Measurements from ENCODE around the gene PDHA1.

Gene PDHA1

DNA sequence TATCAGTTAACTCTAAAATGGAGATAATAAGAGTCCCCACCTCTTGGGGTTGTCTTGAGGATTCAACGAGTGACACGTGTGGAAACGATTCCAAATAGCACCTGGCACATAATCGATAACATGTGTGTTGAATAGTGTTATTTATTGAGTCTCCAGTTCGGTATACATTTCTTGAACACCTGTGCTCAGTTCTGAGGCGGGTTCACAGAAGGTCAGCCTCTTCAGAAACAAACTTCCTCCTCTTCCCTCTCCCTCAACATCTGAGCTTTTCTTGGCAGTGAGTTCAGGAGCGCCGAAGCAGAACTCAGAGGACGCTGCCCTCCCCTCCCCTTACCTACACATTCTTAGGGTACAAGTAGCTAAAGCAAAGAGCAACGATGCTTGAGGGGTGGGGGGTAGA lies 934 bp downstream of the PDHA1 start:
- FAIRE-seq (peak; percentile 59), DNase-seq (ENCODE audit: insufficient read length, low spot score) (no peak)
- TF ChIP-seq TAF1 (IDR thresholded peaks at IDR 0.05; ENCODE audit: low read depth, low read length) (no peak), POU2F2 (IDR thresholded peaks at IDR 0.05; ENCODE audit: low read depth, low read length) (no peak), POLR2AphosphoS5 (IDR thresholded peaks at IDR 0.05; ENCODE audit: low read depth, low read length) (no peak), POLR2A (IDR thresholded peaks at IDR 0.05; ENCODE audit: low read depth, low read length) (no peak), SPI1 (IDR thresholded peaks at IDR 0.05; ENCODE audit: low read depth, low read length) (no peak), PAX5 (IDR thresholded peaks at IDR 0.05; ENCODE audit: insufficient read depth, low read length, severe bottlenecking) (no peak)

DNA sequence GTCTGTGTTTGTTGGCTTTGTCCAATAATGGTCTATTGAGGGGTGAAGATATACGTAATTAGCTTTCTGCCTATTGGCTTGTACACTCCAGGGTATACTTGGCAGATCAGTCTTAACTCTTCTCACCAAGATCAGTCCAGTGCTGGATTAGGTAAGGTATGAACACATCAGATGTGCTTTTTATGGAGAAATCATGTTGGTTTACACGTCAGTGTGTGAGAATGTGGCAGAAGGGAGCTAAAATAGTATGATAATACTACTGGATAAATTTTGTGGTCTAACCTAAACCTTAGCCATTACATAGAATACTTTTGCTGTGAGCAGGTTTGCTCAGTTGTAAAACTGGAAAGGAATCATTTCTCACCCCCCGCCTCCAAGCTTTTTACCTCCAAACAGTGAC lies 4.2 kb downstream of the PDHA1 start:
- DNase-seq (ENCODE audit: insufficient read length, low spot score) (no peak), FAIRE-seq (peak; percentile 51)
- TF ChIP-seq PAX5 (IDR thresholded peaks at IDR 0.05; ENCODE audit: insufficient read depth, low read length, severe bottlenecking), result no peak
- TF ChIP-seq POU2F2 (IDR thresholded peaks at IDR 0.05; ENCODE audit: low read depth, low read length), result no peak
- TF ChIP-seq POLR2AphosphoS5 (IDR thresholded peaks at IDR 0.05; ENCODE audit: low read depth, low read length), result no peak
- TF ChIP-seq SPI1 (IDR thresholded peaks at IDR 0.05; ENCODE audit: low read depth, low read length), result no peak
- TF ChIP-seq TAF1 (IDR thresholded peaks at IDR 0.05; ENCODE audit: low read depth, low read length), result no peak

- DNase-seq (ENCODE audit: insufficient read length, low spot score) (no peak), FAIRE-seq (no peak)
Observed at GRCh38 chrX:19349264-19349663, 5.5 kb downstream of the PDHA1 start.

DNA sequence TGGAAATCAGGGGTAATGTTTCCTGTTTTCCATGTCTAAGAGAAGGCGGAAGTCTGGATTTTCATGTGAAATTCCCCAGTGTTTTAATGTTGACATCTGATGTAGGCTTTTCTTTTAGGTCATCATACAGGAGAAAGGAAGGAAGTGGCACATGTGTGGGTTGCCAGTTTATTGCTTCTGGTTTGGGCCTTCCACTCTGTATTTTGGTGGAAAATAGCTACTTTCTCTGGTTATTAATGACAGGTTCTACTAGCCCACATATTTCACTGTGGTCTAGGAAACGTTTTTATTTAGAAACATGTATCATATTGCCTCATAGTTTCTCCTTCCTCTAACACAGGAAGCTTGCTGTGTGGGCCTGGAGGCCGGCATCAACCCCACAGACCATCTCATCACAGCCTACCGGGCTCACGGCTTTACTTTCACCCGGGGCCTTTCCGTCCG lies 7.2 kb downstream of the PDHA1 start:
- TF ChIP-seq POLR2A (IDR thresholded peaks at IDR 0.05; ENCODE audit: low read depth, low read length), result no peak
- no peak for TF ChIP-seq PAX5 (IDR thresholded peaks at IDR 0.05; ENCODE audit: insufficient read depth, low read length, severe bottlenecking)
- TF ChIP-seq POLR2AphosphoS5 (IDR thresholded peaks at IDR 0.05; ENCODE audit: low read depth, low read length), result no peak
- peak; percentile 56 for TF ChIP-seq SPI1 (IDR thresholded peaks at IDR 0.05; ENCODE audit: low read depth, low read length)
- no peak for DNase-seq (ENCODE audit: insufficient read length, low spot score)
- FAIRE-seq, result peak; percentile 87

More at GRCh38 chrX:19349264-19349663, 5.5 kb downstream of the PDHA1 start:
- TF ChIP-seq PAX5 (IDR thresholded peaks at IDR 0.05; ENCODE audit: insufficient read depth, low read length, severe bottlenecking) (no peak), POLR2A (IDR thresholded peaks at IDR 0.05; ENCODE audit: low read depth, low read length) (no peak), SPI1 (IDR thresholded peaks at IDR 0.05; ENCODE audit: low read depth, low read length) (no peak), POU2F2 (IDR thresholded peaks at IDR 0.05; ENCODE audit: low read depth, low read length) (no peak), POLR2AphosphoS5 (IDR thresholded peaks at IDR 0.05; ENCODE audit: low read depth, low read length) (no peak), TAF1 (IDR thresholded peaks at IDR 0.05; ENCODE audit: low read depth, low read length) (no peak)

DNA sequence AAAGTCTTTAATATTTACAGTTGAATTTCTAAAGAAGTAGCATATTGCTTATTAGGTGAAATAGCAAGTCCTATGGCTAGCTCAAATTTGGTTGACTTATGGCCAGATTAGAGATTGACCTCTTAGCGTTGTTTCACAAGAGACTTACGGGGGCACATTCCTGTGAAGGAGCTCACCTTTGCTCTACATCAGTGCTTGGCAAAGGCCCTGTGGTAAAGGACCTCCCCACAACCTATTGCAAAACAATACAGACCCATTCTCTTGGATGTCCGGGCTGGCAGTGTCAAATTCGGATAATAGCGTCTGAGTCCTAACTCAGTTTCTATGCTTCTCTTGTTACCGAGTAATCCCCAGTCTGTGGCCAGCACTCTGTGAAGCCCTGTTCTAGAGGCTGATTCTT lies 10.9 kb downstream of the PDHA1 start:
- no peak for FAIRE-seq
- TF ChIP-seq POU2F2 (IDR thresholded peaks at IDR 0.05; ENCODE audit: low read depth, low read length) (no peak), PAX5 (IDR thresholded peaks at IDR 0.05; ENCODE audit: insufficient read depth, low read length, severe bottlenecking) (no peak), SPI1 (IDR thresholded peaks at IDR 0.05; ENCODE audit: low read depth, low read length) (no peak), POLR2A (IDR thresholded peaks at IDR 0.05; ENCODE audit: low read depth, low read length) (no peak), POLR2AphosphoS5 (IDR thresholded peaks at IDR 0.05; ENCODE audit: low read depth, low read length) (no peak), TAF1 (IDR thresholded peaks at IDR 0.05; ENCODE audit: low read depth, low read length) (no peak)

GRCh38 chrX:19358521-19358920 lies 14.8 kb downstream of the PDHA1 start:
- TF ChIP-seq SPI1 (IDR thresholded peaks at IDR 0.05; ENCODE audit: low read depth, low read length) (no peak), POLR2A (IDR thresholded peaks at IDR 0.05; ENCODE audit: low read depth, low read length) (no peak), TAF1 (IDR thresholded peaks at IDR 0.05; ENCODE audit: low read depth, low read length) (no peak), PAX5 (IDR thresholded peaks at IDR 0.05; ENCODE audit: insufficient read depth, low read length, severe bottlenecking) (no peak), POLR2AphosphoS5 (IDR thresholded peaks at IDR 0.05; ENCODE audit: low read depth, low read length) (no peak), POU2F2 (IDR thresholded peaks at IDR 0.05; ENCODE audit: low read depth, low read length) (no peak)
- FAIRE-seq, result peak; percentile 5
- DNase-seq (ENCODE audit: insufficient read length, low spot score), result no peak

More for the DNA sequence above, 10.9 kb downstream of the PDHA1 start:
- DNase-seq (ENCODE audit: insufficient read length, low spot score), result no peak

DNA sequence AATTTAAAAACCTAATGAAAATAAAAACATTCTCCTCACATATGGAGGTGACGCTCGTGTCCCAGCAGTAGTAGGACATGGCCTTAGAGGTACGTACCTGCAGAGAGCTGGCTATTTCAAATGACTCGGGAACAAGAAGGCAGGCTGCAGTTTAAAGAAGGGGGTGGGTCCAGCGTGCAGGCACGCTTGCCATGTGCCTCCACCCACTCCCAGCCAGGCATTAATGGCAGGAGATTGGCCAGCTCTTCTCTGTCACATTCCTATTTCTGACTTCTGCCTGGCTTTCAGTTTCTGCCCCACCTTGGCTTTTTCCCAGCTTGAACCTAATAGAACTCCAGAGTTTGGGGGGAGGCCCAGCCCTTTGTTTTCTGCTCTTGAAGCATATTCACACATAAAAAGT lies 17.2 kb downstream of the PDHA1 start:
- TF ChIP-seq SPI1 (IDR thresholded peaks at IDR 0.05; ENCODE audit: low read depth, low read length) (no peak), POLR2A (IDR thresholded peaks at IDR 0.05; ENCODE audit: low read depth, low read length) (no peak), PAX5 (IDR thresholded peaks at IDR 0.05; ENCODE audit: insufficient read depth, low read length, severe bottlenecking) (no peak), POLR2AphosphoS5 (IDR thresholded peaks at IDR 0.05; ENCODE audit: low read depth, low read length) (no peak), TAF1 (IDR thresholded peaks at IDR 0.05; ENCODE audit: low read depth, low read length) (no peak), POU2F2 (IDR thresholded peaks at IDR 0.05; ENCODE audit: low read depth, low read length) (no peak)
- DNase-seq (ENCODE audit: insufficient read length, low spot score), result no peak
- FAIRE-seq, result no peak

DNA sequence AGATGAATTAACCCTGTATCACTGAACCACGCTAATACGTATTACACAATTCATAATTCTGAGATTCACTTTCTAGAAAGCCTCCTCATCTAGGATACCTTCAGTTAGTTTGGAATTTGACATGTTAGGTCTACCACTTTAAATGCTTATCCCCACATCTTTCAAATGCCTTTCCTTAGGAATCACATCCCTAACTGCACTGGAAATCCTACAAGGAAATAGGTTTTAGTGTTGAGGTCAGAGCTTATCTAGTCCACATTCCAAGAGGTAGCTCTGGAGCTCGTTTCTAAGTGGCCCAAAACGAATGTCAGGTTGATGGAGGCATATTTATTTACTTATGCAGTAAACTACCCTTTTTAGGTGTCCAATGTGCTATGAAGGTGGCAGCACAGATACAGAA lies 18.0 kb downstream of the PDHA1 start:
- TF ChIP-seq PAX5 (IDR thresholded peaks at IDR 0.05; ENCODE audit: insufficient read depth, low read length, severe bottlenecking) (no peak), POLR2A (IDR thresholded peaks at IDR 0.05; ENCODE audit: low read depth, low read length) (no peak)
- FAIRE-seq (no peak), DNase-seq (ENCODE audit: insufficient read length, low spot score) (no peak)

DNA sequence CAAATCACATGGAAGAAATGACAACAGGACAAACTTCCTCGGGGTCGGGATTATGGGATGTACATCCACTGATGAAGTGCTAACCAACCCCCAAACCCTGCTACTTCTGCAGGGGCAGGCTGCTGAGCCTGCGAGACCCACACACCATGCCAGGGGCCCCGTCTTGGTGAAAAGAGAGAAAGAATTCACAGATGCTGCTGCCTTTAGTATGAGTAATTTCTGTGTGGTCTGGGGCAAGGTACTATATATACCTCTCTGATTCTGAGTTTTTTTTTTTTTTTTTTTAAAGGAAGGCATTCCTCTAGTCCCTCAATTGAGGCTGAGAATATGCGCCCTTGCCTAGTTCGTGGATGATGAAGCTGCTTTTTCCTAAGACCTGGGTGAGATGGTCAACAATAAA lies 24.8 kb downstream of the PDHA1 start:
- no peak for FAIRE-seq
- DNase-seq (ENCODE audit: insufficient read length, low spot score), result no peak
- TF ChIP-seq POU2F2 (IDR thresholded peaks at IDR 0.05; ENCODE audit: low read depth, low read length) (no peak), POLR2AphosphoS5 (IDR thresholded peaks at IDR 0.05; ENCODE audit: low read depth, low read length) (no peak), PAX5 (IDR thresholded peaks at IDR 0.05; ENCODE audit: insufficient read depth, low read length, severe bottlenecking) (no peak), SPI1 (IDR thresholded peaks at IDR 0.05; ENCODE audit: low read depth, low read length) (no peak), POLR2A (IDR thresholded peaks at IDR 0.05; ENCODE audit: low read depth, low read length) (no peak), TAF1 (IDR thresholded peaks at IDR 0.05; ENCODE audit: low read depth, low read length) (no peak)

- DNase-seq (ENCODE audit: insufficient read length, low spot score) (no peak), FAIRE-seq (no peak)
- TF ChIP-seq POLR2A (IDR thresholded peaks at IDR 0.05; ENCODE audit: low read depth, low read length) (no peak), TAF1 (IDR thresholded peaks at IDR 0.05; ENCODE audit: low read depth, low read length) (no peak), POU2F2 (IDR thresholded peaks at IDR 0.05; ENCODE audit: low read depth, low read length) (no peak), SPI1 (IDR thresholded peaks at IDR 0.05; ENCODE audit: low read depth, low read length) (no peak), PAX5 (IDR thresholded peaks at IDR 0.05; ENCODE audit: insufficient read depth, low read length, severe bottlenecking) (no peak), POLR2AphosphoS5 (IDR thresholded peaks at IDR 0.05; ENCODE audit: low read depth, low read length) (no peak)
Observed at GRCh38 chrX:19370061-19370460, 26.3 kb downstream of the PDHA1 start.
